ENCODE measurements around the gene SAP30L. TPM values are rescaled to one million over a fixed set of nuclear protein-coding genes. Genes with fewer than 3 reads are reported as not detected.

SAP30L gene
- total and polyA plus RNA-seq, 4 donors, result 6.3 to 11.1 (median 8.6) TPM

DNA sequence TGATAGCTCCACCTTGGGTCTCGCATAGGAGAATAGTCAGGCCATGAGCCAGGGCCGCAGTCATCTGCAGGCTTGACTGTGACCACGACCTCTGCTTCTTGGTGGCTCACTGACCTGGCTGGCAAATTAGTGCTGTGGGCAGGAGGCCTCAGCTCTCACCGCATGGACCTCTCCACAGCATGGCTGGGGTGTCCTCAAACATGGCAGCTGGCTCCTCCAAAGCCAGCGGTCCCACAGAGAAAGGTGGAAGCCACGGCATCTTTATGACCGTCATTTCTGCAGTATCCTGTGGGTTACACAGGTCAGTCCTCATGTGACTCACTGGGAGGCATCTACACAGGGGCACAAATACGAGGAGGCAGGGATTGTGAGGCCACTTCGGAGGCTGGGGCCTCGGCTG, 43.2 kb upstream of the SAP30L start:
- H3K27me3 ChIP-seq (ENCODE audit: control insufficient read depth in 4 of 4, insufficient read depth in 4 of 4, low read length in 3 of 4), result no peaks in the 10 kb centered on the region
- H3K9ac ChIP-seq (ENCODE audit: low read depth in 1 of 2, low read length in 2 of 2), result no peak overlapping the region
- H3K9me3 ChIP-seq (ENCODE audit: control insufficient read depth in 4 of 4, low read length in 3 of 4), result no peaks in the 10 kb centered on the region
- TF ChIP-seq HNF4A (conservative IDR thresholded peaks at IDR 0.05), result no peak
- TF ChIP-seq REST (IDR thresholded peaks at IDR 0.05), result no peak
- no peaks in the 10 kb centered on the region for H3K36me3 ChIP-seq (ENCODE audit: control insufficient read depth in 4 of 4, insufficient read depth in 3 of 4, low read depth in 1 of 4, low read length in 3 of 4)
- no peak for DNase-seq (ENCODE audit: low spot score)
- peaks cover under 1 to 8% (median 4%) of the 10 kb centered on the region in 4 donors for H3K4me1 ChIP-seq (ENCODE audit: control insufficient read depth in 4 of 4, insufficient read depth in 4 of 4, low read length in 3 of 4)
- no peak overlapping the region for H3K27ac ChIP-seq (ENCODE audit: low read depth in 1 of 2, low read length in 2 of 2)
- 92% methylated on average over 10 of the region's 10 CpGs for WGBS
- no peak overlapping the region for H3K4me3 ChIP-seq (ENCODE audit: low read depth in 1 of 3, low read length in 3 of 3)

GRCh38 chr5:154403234-154403633, 42.6 kb upstream of the SAP30L start:
- TF ChIP-seq, protein P1, sequence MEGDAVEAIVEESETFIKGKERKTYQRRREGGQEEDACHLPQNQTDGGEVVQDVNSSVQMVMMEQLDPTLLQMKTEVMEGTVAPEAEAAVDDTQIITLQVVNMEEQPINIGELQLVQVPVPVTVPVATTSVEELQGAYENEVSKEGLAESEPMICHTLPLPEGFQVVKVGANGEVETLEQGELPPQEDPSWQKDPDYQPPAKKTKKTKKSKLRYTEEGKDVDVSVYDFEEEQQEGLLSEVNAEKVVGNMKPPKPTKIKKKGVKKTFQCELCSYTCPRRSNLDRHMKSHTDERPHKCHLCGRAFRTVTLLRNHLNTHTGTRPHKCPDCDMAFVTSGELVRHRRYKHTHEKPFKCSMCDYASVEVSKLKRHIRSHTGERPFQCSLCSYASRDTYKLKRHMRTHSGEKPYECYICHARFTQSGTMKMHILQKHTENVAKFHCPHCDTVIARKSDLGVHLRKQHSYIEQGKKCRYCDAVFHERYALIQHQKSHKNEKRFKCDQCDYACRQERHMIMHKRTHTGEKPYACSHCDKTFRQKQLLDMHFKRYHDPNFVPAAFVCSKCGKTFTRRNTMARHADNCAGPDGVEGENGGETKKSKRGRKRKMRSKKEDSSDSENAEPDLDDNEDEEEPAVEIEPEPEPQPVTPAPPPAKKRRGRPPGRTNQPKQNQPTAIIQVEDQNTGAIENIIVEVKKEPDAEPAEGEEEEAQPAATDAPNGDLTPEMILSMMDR (IDR thresholded peaks at IDR 0.05; ENCODE audit: low read depth, low read length, missing input control), result no peak
- TF ChIP-seq RXRA (IDR thresholded peaks at IDR 0.05) (no peak), NR2F2 (IDR thresholded peaks at IDR 0.05) (no peak), RAD21 (IDR thresholded peaks at IDR 0.05) (no peak), YY1 (IDR thresholded peaks at IDR 0.05) (no peak)
- DNase-seq (ENCODE audit: low spot score), result no peak
- Histone ChIP-seq H3K36me3 (ENCODE audit: control insufficient read depth in 4 of 4, insufficient read depth in 3 of 4, low read depth in 1 of 4, low read length in 3 of 4) (no peaks in the 10 kb centered on the region), H3K4me1 (ENCODE audit: control insufficient read depth in 4 of 4, insufficient read depth in 4 of 4, low read length in 3 of 4) (peaks cover 0 to 8% (median 4%) of the 10 kb centered on the region in 4 donors), H3K27ac (ENCODE audit: low read depth in 1 of 2, low read length in 2 of 2) (no peak overlapping the region), H3K27me3 (ENCODE audit: control insufficient read depth in 4 of 4, insufficient read depth in 4 of 4, low read length in 3 of 4) (no peaks in the 10 kb centered on the region), H3K9me3 (ENCODE audit: control insufficient read depth in 4 of 4, low read length in 3 of 4) (no peaks in the 10 kb centered on the region), H3K4me3 (ENCODE audit: low read depth in 1 of 3, low read length in 3 of 3) (no peak overlapping the region), H3K9ac (ENCODE audit: low read depth in 1 of 2, low read length in 2 of 2) (no peak overlapping the region)
- WGBS, result 96% methylated on average over 4 of the region's 4 CpGs

- Histone ChIP-seq H3K4me1 (ENCODE audit: control insufficient read depth in 4 of 4, insufficient read depth in 4 of 4, low read length in 3 of 4) (peaks cover 0 to 8% (median 4%) of the 10 kb centered on the region in 4 donors), H3K4me3 (ENCODE audit: low read depth in 1 of 3, low read length in 3 of 3) (no peak overlapping the region), H3K27ac (ENCODE audit: low read depth in 1 of 2, low read length in 2 of 2) (no peak overlapping the region), H3K9ac (ENCODE audit: low read depth in 1 of 2, low read length in 2 of 2) (no peak overlapping the region), H3K27me3 (ENCODE audit: control insufficient read depth in 4 of 4, insufficient read depth in 4 of 4, low read length in 3 of 4) (no peaks in the 10 kb centered on the region), H3K9me3 (ENCODE audit: control insufficient read depth in 4 of 4, low read length in 3 of 4) (no peaks in the 10 kb centered on the region), H3K36me3 (ENCODE audit: control insufficient read depth in 4 of 4, insufficient read depth in 3 of 4, low read depth in 1 of 4, low read length in 3 of 4) (no peaks in the 10 kb centered on the region)
- WGBS, result 94% methylated on average over 8 of the region's 8 CpGs
- DNase-seq (ENCODE audit: low spot score), result no peak
- TF ChIP-seq, protein P1 (IDR thresholded peaks at IDR 0.05; ENCODE audit: low read depth, low read length, missing input control), result no peak
- TF ChIP-seq GABPA (IDR thresholded peaks at IDR 0.05 in 1 of 2, conservative IDR thresholded peaks at IDR 0.05 in 1 of 2) (no peak), HNF4A (conservative IDR thresholded peaks at IDR 0.05) (no peak), JUND (IDR thresholded peaks at IDR 0.05) (no peak), SP1 (IDR thresholded peaks at IDR 0.05) (no peak), RXRA (IDR thresholded peaks at IDR 0.05) (no peak), TAF1 (conservative IDR thresholded peaks at IDR 0.05) (no peak), FOXA1 (IDR thresholded peaks at IDR 0.05) (no peak), YY1 (IDR thresholded peaks at IDR 0.05) (no peak)
- TF ChIP-seq, protein P2, sequence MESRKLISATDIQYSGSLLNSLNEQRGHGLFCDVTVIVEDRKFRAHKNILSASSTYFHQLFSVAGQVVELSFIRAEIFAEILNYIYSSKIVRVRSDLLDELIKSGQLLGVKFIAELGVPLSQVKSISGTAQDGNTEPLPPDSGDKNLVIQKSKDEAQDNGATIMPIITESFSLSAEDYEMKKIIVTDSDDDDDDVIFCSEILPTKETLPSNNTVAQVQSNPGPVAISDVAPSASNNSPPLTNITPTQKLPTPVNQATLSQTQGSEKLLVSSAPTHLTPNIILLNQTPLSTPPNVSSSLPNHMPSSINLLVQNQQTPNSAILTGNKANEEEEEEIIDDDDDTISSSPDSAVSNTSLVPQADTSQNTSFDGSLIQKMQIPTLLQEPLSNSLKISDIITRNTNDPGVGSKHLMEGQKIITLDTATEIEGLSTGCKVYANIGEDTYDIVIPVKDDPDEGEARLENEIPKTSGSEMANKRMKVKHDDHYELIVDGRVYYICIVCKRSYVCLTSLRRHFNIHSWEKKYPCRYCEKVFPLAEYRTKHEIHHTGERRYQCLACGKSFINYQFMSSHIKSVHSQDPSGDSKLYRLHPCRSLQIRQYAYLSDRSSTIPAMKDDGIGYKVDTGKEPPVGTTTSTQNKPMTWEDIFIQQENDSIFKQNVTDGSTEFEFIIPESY (IDR thresholded peaks at IDR 0.05), result no peak
- TF ChIP-seq, protein P3, sequence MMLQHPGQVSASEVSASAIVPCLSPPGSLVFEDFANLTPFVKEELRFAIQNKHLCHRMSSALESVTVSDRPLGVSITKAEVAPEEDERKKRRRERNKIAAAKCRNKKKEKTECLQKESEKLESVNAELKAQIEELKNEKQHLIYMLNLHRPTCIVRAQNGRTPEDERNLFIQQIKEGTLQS (IDR thresholded peaks at IDR 0.05), result no peak
Measured at GRCh38 chr5:154403776-154404387, 41.9 kb upstream of the SAP30L start.
